Lower leg skin (tissue), 3 donors: ENCODE measurements around the gene TPRA1.

Experiments
- CTCF ChIP-seq, 3 donors: fragments of 450-650 bp; IDR thresholded peaks; one replicate each; pipeline ENCODE4 v1.5.1; 2016; ENCODE audit warnings: antibody characterized with exemption in 3 of 3, mild to moderate bottlenecking in 3 of 3, moderate library complexity in 2 of 3
- POLR2A ChIP-seq, 2 donors: fragments of 450-650 bp; IDR thresholded peaks; one replicate each; pipeline ENCODE4 v1.6.1; 2016 to 2017; ENCODE audit warnings: antibody characterized with exemption in 2 of 2, mild to moderate bottlenecking in 1 of 2, moderate library complexity in 1 of 2

- TF ChIP-seq CTCF (IDR thresholded peaks at IDR 0.05) (no peak), POLR2A (IDR thresholded peaks at IDR 0.05) (no peak)
Observed at GRCh38 chr3:127606981-127607595, 16.6 kb upstream of the TPRA1 start.
